ENCODE measurements around the gene VSIR.

Gene VSIR

GRCh38 chr10:71805776-71806703, 32.7 kb upstream of the VSIR start:
- no peak for TF ChIP-seq CTCF (conservative IDR thresholded peaks at IDR 0.05; ENCODE audit: low read depth, low read length)
- no peak for DNase-seq (ENCODE audit: low read depth)
- no peak overlapping the region for H3K4me3 ChIP-seq (ENCODE audit: low read length)

- DNase-seq (ENCODE audit: low read depth): no peak
- no peak overlapping the region for H3K4me3 ChIP-seq (ENCODE audit: low read length)
- no peak for TF ChIP-seq CTCF (conservative IDR thresholded peaks at IDR 0.05; ENCODE audit: low read depth, low read length)
Measured at GRCh38 chr10:71804077-71804476, 30.8 kb upstream of the VSIR start.

- no peak overlapping the region for H3K4me3 ChIP-seq (ENCODE audit: low read length)
- no peak for TF ChIP-seq CTCF (conservative IDR thresholded peaks at IDR 0.05; ENCODE audit: low read depth, low read length)
- no peak for DNase-seq (ENCODE audit: low read depth)
Measured at GRCh38 chr10:71802715-71803488, 29.6 kb upstream of the VSIR start.

GRCh38 chr10:71802235-71802634, 28.9 kb upstream of the VSIR start:
- TF ChIP-seq CTCF (conservative IDR thresholded peaks at IDR 0.05; ENCODE audit: low read depth, low read length): no peak
- no peak for DNase-seq (ENCODE audit: low read depth)
- no peak overlapping the region for H3K4me3 ChIP-seq (ENCODE audit: low read length)

- no peak overlapping the region for H3K4me3 ChIP-seq (ENCODE audit: low read length)
- TF ChIP-seq CTCF (conservative IDR thresholded peaks at IDR 0.05; ENCODE audit: low read depth, low read length): no peak
- DNase-seq (ENCODE audit: low read depth): no peak
Measured at GRCh38 chr10:71801361-71801760, 28.0 kb upstream of the VSIR start.

- no peak for DNase-seq (ENCODE audit: low read depth)
- no peak for TF ChIP-seq CTCF (conservative IDR thresholded peaks at IDR 0.05; ENCODE audit: low read depth, low read length)
- H3K4me3 ChIP-seq (ENCODE audit: low read length): no peak overlapping the region
Measured at GRCh38 chr10:71799608-71800453, 26.5 kb upstream of the VSIR start.
